Esophagus muscularis mucosa (tissue), 3 donors: ENCODE data around the gene HOXC11.

ENCODE experiments used
- CTCF ChIP-seq, 3 experiments: fragments of 200-600 bp in 2 of 3; fragments of 450-650 bp in 1 of 3; sonication (generic) in 2 of 3; IDR thresholded peaks; one replicate each; pipeline ENCODE4 v1.5.1; 2017 to 2019; ENCODE audit warnings: antibody characterized with exemption in 3 of 3, mild to moderate bottlenecking in 2 of 3, moderate library complexity in 1 of 3
- POLR2AphosphoS5 ChIP-seq, 2 donors: sonication (generic); formaldehyde crosslinking; IDR thresholded peaks; one replicate each; pipeline ENCODE4 v1.6.1; 2017; ENCODE audit warnings: antibody characterized with exemption in 2 of 2

- TF ChIP-seq CTCF (IDR thresholded peaks at IDR 0.05) (no peak), POLR2AphosphoS5 (IDR thresholded peaks at IDR 0.05) (no peak)
Observed at GRCh38 chr12:54011665-54012532, 39.0 kb downstream of the HOXC11 start.
